Measurements from ENCODE around the gene SLC39A9. TPM values are rescaled to one million over a fixed set of nuclear protein-coding genes. Genes with fewer than 3 reads are reported as not detected.

Gene SLC39A9
- total RNA-seq, 1 experiment from 2014 or later, result 161 TPM

GRCh38 chr14:69504775-69505174, 106.3 kb downstream of the SLC39A9 start:
- H3K4me2 ChIP-seq (ENCODE audit: low read depth, low read length, poor library complexity, severe bottlenecking), result no peak overlapping the region
- no peaks in the 10 kb centered on the region for H4K20me1 ChIP-seq (ENCODE audit: insufficient read depth, low read depth, low read length)
- H3K27me3 ChIP-seq (ENCODE audit: low read length), result no peaks in the 10 kb centered on the region
- H3K9me3 ChIP-seq (ENCODE audit: low read length), result no peaks in the 10 kb centered on the region
- no peaks in the 10 kb centered on the region for H3K4me1 ChIP-seq (ENCODE audit: low read length)
- no peaks in the 10 kb centered on the region for H3K36me3 ChIP-seq (ENCODE audit: insufficient read depth, low read length)
- H3K9me2 ChIP-seq (replicated peaks; ENCODE audit: insufficient read depth, low read length), result no peaks in the 10 kb centered on the region
- H2AFZ ChIP-seq (ENCODE audit: low read length), result no peak overlapping the region
- no peak overlapping the region for H3K27ac ChIP-seq (ENCODE audit: low read length)
- H3K4me3 ChIP-seq (ENCODE audit: low read length), result no peak overlapping the region
- H3K79me2 ChIP-seq (ENCODE audit: low read length), result no peaks in the 10 kb centered on the region
- no peak for DNase-seq
- H3K9ac ChIP-seq (ENCODE audit: low read length), result peak overlapping the region; percentile 3; the same call in 1 of the 2 replicates

DNA sequence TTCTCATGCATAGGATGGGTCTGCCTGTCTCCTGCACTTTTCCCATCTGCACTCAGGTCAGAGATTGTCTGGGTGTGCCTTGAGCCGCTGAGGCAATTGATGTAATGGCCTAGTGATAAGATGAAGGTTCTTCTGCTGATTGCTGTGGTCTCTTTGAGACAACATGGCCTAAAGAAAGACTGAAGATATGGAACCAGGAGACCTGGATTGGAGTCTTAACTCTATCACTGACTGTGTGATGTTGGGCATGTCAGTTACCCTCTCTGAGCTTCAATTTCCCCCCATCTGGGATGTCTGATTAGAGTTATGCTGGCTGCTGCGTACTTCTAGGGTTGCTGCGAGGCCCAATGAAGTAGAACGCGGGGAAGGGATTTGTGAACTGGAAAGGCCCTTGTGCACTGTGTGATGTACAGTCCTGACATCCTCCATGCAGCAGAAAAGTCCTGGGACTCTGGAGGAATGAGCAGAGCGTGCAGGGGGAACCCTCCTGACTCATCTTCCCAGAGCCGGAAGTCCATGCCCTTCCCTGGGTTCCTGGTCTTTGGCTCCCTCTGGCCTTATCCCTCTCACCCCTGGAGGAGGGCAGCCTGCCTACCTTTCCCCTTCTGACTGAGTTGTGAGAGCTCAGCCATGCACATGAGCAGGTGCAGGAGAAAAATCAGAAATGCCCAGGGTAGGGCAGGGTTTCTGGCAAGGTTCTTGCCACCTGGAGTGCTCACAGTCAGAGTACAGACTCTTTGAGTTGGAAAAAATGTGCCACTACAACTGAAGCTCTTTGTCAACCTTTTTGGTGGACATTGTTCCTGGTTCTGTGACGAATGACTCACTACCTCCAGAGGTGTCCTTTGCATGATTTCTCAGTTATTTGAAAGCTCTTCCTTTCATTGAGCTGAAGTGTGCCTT, 107.1 kb downstream of the SLC39A9 start:
- no peak overlapping the region for H3K4me2 ChIP-seq (ENCODE audit: low read depth, low read length, poor library complexity, severe bottlenecking)
- no peaks in the 10 kb centered on the region for H4K20me1 ChIP-seq (ENCODE audit: insufficient read depth, low read depth, low read length)

GRCh38 chr14:69506241-69506595, 107.7 kb downstream of the SLC39A9 start:
- H3K4me1 ChIP-seq (ENCODE audit: low read length), result no peaks in the 10 kb centered on the region
- no peak overlapping the region for H3K4me3 ChIP-seq (ENCODE audit: low read length)
- H3K36me3 ChIP-seq (ENCODE audit: insufficient read depth, low read length), result no peaks in the 10 kb centered on the region
- no peak overlapping the region for H3K27ac ChIP-seq (ENCODE audit: low read length)
- no peak overlapping the region for H3K4me2 ChIP-seq (ENCODE audit: low read depth, low read length, poor library complexity, severe bottlenecking)
- H3K27me3 ChIP-seq (ENCODE audit: low read length), result no peaks in the 10 kb centered on the region
- H2AFZ ChIP-seq (ENCODE audit: low read length), result no peak overlapping the region
- no peak overlapping the region for H3K9ac ChIP-seq (ENCODE audit: low read length)
- no peak for DNase-seq
- H3K79me2 ChIP-seq (ENCODE audit: low read length), result no peaks in the 10 kb centered on the region
- H4K20me1 ChIP-seq (ENCODE audit: insufficient read depth, low read depth, low read length), result no peaks in the 10 kb centered on the region
- H3K9me2 ChIP-seq (replicated peaks; ENCODE audit: insufficient read depth, low read length), result no peaks in the 10 kb centered on the region
- H3K9me3 ChIP-seq (ENCODE audit: low read length), result no peaks in the 10 kb centered on the region

More for the DNA sequence above, 107.1 kb downstream of the SLC39A9 start:
- H3K27ac ChIP-seq (ENCODE audit: low read length), result no peak overlapping the region
- no peaks in the 10 kb centered on the region for H3K27me3 ChIP-seq (ENCODE audit: low read length)
- no peaks in the 10 kb centered on the region for H3K9me2 ChIP-seq (replicated peaks; ENCODE audit: insufficient read depth, low read length)
- no peak overlapping the region for H3K9ac ChIP-seq (ENCODE audit: low read length)
- no peaks in the 10 kb centered on the region for H3K79me2 ChIP-seq (ENCODE audit: low read length)
- H3K4me3 ChIP-seq (ENCODE audit: low read length), result no peak overlapping the region
- no peaks in the 10 kb centered on the region for H3K9me3 ChIP-seq (ENCODE audit: low read length)
- no peak for DNase-seq
- H3K4me1 ChIP-seq (ENCODE audit: low read length), result no peaks in the 10 kb centered on the region
- no peak overlapping the region for H2AFZ ChIP-seq (ENCODE audit: low read length)
- H3K36me3 ChIP-seq (ENCODE audit: insufficient read depth, low read length), result no peaks in the 10 kb centered on the region

Other genes starting within 250 kb of the SLC39A9 start
- 39.8 and 45.5 TPM in 2 replicates for gene DCAF5, start 245.6 kb upstream of the SLC39A9 start, total RNA-seq (2014; rRNA removed; shearing (Covaris generic); ENCODE audit: low replicate concordance)
- gene EXD2, start 207.2 kb upstream of the SLC39A9 start, total RNA-seq (2014; rRNA removed; shearing (Covaris generic); ENCODE audit: low replicate concordance), result 12.6 and 21.3 TPM in 2 replicates
- 0.15 TPM in 1 of 2 replicates, not detected in the other for gene GALNT16, start 138.5 kb upstream of the SLC39A9 start, total RNA-seq (2014; rRNA removed; shearing (Covaris generic); ENCODE audit: low replicate concordance)
- 168 and 296 TPM in 2 replicates for gene ERH, start 393 bp upstream of the SLC39A9 start, total RNA-seq (2014; rRNA removed; shearing (Covaris generic); ENCODE audit: low replicate concordance)
- gene PLEKHD1, start 86.0 kb downstream of the SLC39A9 start, total RNA-seq (2014; rRNA removed; shearing (Covaris generic); ENCODE audit: low replicate concordance), result 0.41 TPM in 1 of 2 replicates, not detected in the other
- gene CCDC177, start 176.2 kb downstream of the SLC39A9 start, total RNA-seq (2014; rRNA removed; shearing (Covaris generic); ENCODE audit: low replicate concordance), result not detected in 2 replicates
- gene SUSD6, start 212.9 kb downstream of the SLC39A9 start, total RNA-seq (2014; rRNA removed; shearing (Covaris generic); ENCODE audit: low replicate concordance), result 43.8 and 46.0 TPM in 2 replicates